B cell (primary cell): ENCODE measurements around the gene POU2F3. TPM values are rescaled to one million over a fixed set of nuclear protein-coding genes. Genes with fewer than 3 reads are reported as not detected.

Source experiments
- ATAC-seq: fragments of 200-7000 bp; cut with Tn5 transposase; one replicate; pipeline ENCODE4 v1.10.0; 2021; ENCODE audit warnings: low read depth, mild to moderate bottlenecking, moderate number of reproducible peaks, moderate library complexity
- CTCF ChIA-PET: fragments of 350-600 bp; sonication (Branson Sonifier 250); formaldehyde crosslinking; loops from one replicate; lab custom pipeline; 2021; ENCODE audit warnings: antibody characterized with exemption, inconsistent platforms; lab: Charles Lee
- POLR2A ChIA-PET: fragments of 350-600 bp; sonication (Branson Sonifier 250); formaldehyde crosslinking; loops from one replicate; lab custom pipeline; 2021; ENCODE audit warnings: antibody characterized with exemption; lab: Charles Lee
- DNase-seq: peaks from one replicate; pipeline ENCODE4 v3.0.0; 2013
- H2AFZ ChIP-seq: 2 replicates; pipeline ENCODE4 v1.6.1; 2012; ENCODE audit warnings: mild to moderate bottlenecking, low read depth, low read length; ENCODE audit not compliant: insufficient read depth, poor library complexity, severe bottlenecking
- H3K27ac ChIP-seq, 2 donors: 1 replicate in 1 of 2; 2 replicates in 1 of 2; pipeline ENCODE4 v1.5.1; 2012 to 2013; ENCODE audit warnings: low read length in 2 of 2, mild to moderate bottlenecking in 2 of 2, moderate library complexity in 1 of 2
- H3K27me3 ChIP-seq, 4 experiments: fragments of 200-600 bp in 1 of 4; sonication (generic) in 1 of 4; replicated peaks in 1 of 4; 1 replicate in 2 of 4; 2 replicates in 2 of 4; pipeline versions ENCODE4 v1.6.1 to v1.7.0; 2013 to 2016; ENCODE audit warnings: low read length in 3 of 4, mild to moderate bottlenecking in 2 of 4, mixed read lengths in 1 of 4, moderate library complexity in 1 of 4; ENCODE audit not compliant: insufficient read depth in 4 of 4, control insufficient read depth in 3 of 4; ENCODE audit errors: control extremely low read depth in 1 of 4
- H3K36me3 ChIP-seq, 2 experiments: replicated peaks in 1 of 2; 1 replicate in 1 of 2; 2 replicates in 1 of 2; pipeline versions ENCODE4 v1.6.1 to v1.7.1; 2013; ENCODE audit warnings: low read length in 1 of 2; ENCODE audit not compliant: insufficient read depth in 2 of 2, control insufficient read depth in 1 of 2; ENCODE audit errors: control extremely low read depth in 1 of 2, extremely low read depth in 1 of 2
- H3K4me1 ChIP-seq, 2 donors: fragments of 200-600 bp in 1 of 2; sonication (generic) in 1 of 2; 1 replicate in 1 of 2; 2 replicates in 1 of 2; pipeline versions ENCODE4 v1.5.1 to v1.6.1; 2013 to 2017; ENCODE audit warnings: low read length in 2 of 2; ENCODE audit not compliant: control insufficient read depth in 2 of 2, insufficient read depth in 2 of 2
- H3K4me2 ChIP-seq: replicated peaks from 2 replicates; pipeline ENCODE3; 2012; ENCODE audit warnings: mild to moderate bottlenecking, low read depth, low read length; ENCODE audit not compliant: poor library complexity, severe bottlenecking
- H3K4me3 ChIP-seq, 5 experiments: fragments of 200-600 bp in 1 of 5; sonication (generic) in 1 of 5; 1 replicate in 3 of 5; 2 replicates in 2 of 5; pipeline versions ENCODE4 v1.5.1 to v1.7.0; 2011 to 2016; ENCODE audit warnings: low read length in 4 of 5, mild to moderate bottlenecking in 4 of 5, low read depth in 2 of 5, control low read depth in 1 of 5, moderate library complexity in 1 of 5; ENCODE audit not compliant: insufficient read depth in 1 of 5; ENCODE audit errors: control extremely low read depth in 1 of 5, extremely low read depth in 1 of 5
- H3K79me2 ChIP-seq: fragments of 200-600 bp; sonication (generic); one replicate; pipeline ENCODE4 v1.6.0; 2016; ENCODE audit warnings: low read length; ENCODE audit not compliant: control insufficient read depth, insufficient read depth
- H3K9ac ChIP-seq: fragments of 200-600 bp; sonication (generic); 2 replicates; pipeline ENCODE4 v1.6.1; 2017; ENCODE audit warnings: mild to moderate bottlenecking, low read length, moderate library complexity
- H3K9me3 ChIP-seq, 3 donors: one replicate each; pipeline versions ENCODE4 v1.6.1 to v1.7.1; 2013; ENCODE audit warnings: low read length in 2 of 3; ENCODE audit not compliant: control insufficient read depth in 2 of 3, insufficient read depth in 1 of 3; ENCODE audit errors: control extremely low read depth in 1 of 3
- H4K20me1 ChIP-seq: 2 replicates; pipeline ENCODE4 v1.6.0; 2012; ENCODE audit warnings: mild to moderate bottlenecking, low read length; ENCODE audit not compliant: insufficient read depth, control insufficient read depth, poor library complexity, severe bottlenecking
- H3K27ac Mint-ChIP-seq: one replicate; pipeline ENCODE4 v1.8.0; 2021; ENCODE audit warnings: mixed read lengths
- H3K27me3 Mint-ChIP-seq: one replicate; pipeline ENCODE4 v1.8.0; 2021; ENCODE audit warnings: mixed read lengths
- H3K4me1 Mint-ChIP-seq: one replicate; pipeline ENCODE4 v1.8.0; 2021; ENCODE audit warnings: mixed read lengths
- H3K4me3 Mint-ChIP-seq: one replicate; pipeline ENCODE4 v1.8.0; 2021; ENCODE audit warnings: mixed read lengths
- H3K9me3 Mint-ChIP-seq: one replicate; pipeline ENCODE4 v1.8.0; 2022; ENCODE audit warnings: mixed read lengths; ENCODE audit not compliant: insufficient read depth
- EZH2 ChIP-seq: IDR thresholded peaks from 2 replicates; pipeline ENCODE4 v1.6.1; 2012; ENCODE audit warnings: borderline replicate concordance, low read depth, mild to moderate bottlenecking, moderate library complexity, low read length; ENCODE audit not compliant: insufficient read depth, poor library complexity, severe bottlenecking
- WGBS: methylation state at CpG from one replicate; pipeline ENCODE4 v1.1.5; 2013; ENCODE audit warnings: missing lambda C conversion rate; ENCODE audit not compliant: insufficient coverage; 5-methylcytosine and 5-hydroxymethylcytosine counted together
- intact Hi-C: fragments of 100-400 bp; cut with micrococcal nuclease; formaldehyde crosslinking; loops from one replicate; pipeline ENCODE4 v1.10.0; 2022
- polyA plus RNA-seq: library from polyadenylated mRNA; depleted of rRNA; stranded (reverse); fragments of >200 nt; gene quantifications from 2 replicates; pipeline ENCODE4 v1.2.3, GENCODE V29; 2012
- total RNA-seq, 2 donors: library from RNA; stranded (reverse); fragments of 120-200 nt in 1 of 2; gene quantifications; 1 replicate in 1 of 2; 2 replicates in 1 of 2; pipeline versions ENCODE4 v1.2.3 to v1.2.4, GENCODE V29; 2013 to 2022
- TF ChIP-seq, protein P1 (sequence below): fragments of 200-600 bp; IDR thresholded peaks from one replicate; pipeline ENCODE4 v1.8.0; 2022; ENCODE audit warnings: antibody characterized with exemption, mild to moderate bottlenecking

Gene POU2F3
- total and polyA plus RNA-seq, 2 donors (not counting 1 experiment from before 2014, with no cell fraction given) = not detected

DNA sequence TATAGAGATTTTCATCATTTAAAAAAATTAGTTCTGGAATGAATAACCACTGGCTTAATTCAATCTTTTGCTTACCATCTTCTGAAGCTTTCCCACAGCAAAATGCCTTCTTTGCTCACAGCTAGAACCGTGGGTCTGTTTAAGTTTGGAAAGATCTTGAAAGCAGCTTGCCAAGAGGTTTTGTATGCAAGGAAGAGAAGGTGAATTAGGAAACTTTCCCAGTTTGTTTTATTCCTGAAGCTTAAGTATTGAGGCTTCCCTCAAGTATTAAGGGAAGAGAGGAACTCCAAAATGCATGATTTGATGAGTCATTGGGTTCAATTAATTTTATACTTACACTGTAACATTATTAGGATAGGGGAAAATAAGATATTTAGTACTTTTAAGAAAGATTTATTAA lies 94.4 kb downstream of the POU2F3 start:
- Histone ChIP-seq H3K79me2 (peaks cover 5% of the 10 kb centered on the region), H3K4me3 (no peak overlapping the region), H3K9me3 (peaks cover 0 to 2% (median 0%) of the 10 kb centered on the region in 3 donors), H4K20me1 (peaks cover 21% of the 10 kb centered on the region), H3K27me3 (peaks cover 0 to 35% (median 29%) of the 10 kb centered on the region in 4 experiments), H3K27ac (no peak overlapping the region), H3K9ac (no peak overlapping the region), H2AFZ (no peak overlapping the region), H3K4me2 (no peak overlapping the region), H3K4me1 (peaks cover 22 to 27% of the 10 kb centered on the region in 2 donors), H3K36me3 (no peaks in the 10 kb centered on the region)
- no CpG with 5 or more reads among the region's 1 CpG for WGBS
- POLR2A ChIA-PET = no interaction called here
- Mint-ChIP-seq H3K4me1 (peaks cover 27% of the 10 kb centered on the region), H3K4me3 (no peak overlapping the region), H3K27ac (no peak overlapping the region), H3K9me3 (no peaks in the 10 kb centered on the region), H3K27me3 (peaks cover 45% of the 10 kb centered on the region)
- ATAC-seq (no peak), DNase-seq (no peak)
- intact Hi-C loops = loop anchor here (10.0 kb wide), 2 partner anchors 90 to 960 kb away; partner anchors contain the start of gene SC5D
- CTCF ChIA-PET = interaction anchor here (0.7 to 3.2 kb wide), 11 partner anchors 11 to 860 kb away, joined by 3 to 50 read pairs (median 4); no protein-coding TSS in a partner anchor
- TF ChIP-seq, protein P1, sequence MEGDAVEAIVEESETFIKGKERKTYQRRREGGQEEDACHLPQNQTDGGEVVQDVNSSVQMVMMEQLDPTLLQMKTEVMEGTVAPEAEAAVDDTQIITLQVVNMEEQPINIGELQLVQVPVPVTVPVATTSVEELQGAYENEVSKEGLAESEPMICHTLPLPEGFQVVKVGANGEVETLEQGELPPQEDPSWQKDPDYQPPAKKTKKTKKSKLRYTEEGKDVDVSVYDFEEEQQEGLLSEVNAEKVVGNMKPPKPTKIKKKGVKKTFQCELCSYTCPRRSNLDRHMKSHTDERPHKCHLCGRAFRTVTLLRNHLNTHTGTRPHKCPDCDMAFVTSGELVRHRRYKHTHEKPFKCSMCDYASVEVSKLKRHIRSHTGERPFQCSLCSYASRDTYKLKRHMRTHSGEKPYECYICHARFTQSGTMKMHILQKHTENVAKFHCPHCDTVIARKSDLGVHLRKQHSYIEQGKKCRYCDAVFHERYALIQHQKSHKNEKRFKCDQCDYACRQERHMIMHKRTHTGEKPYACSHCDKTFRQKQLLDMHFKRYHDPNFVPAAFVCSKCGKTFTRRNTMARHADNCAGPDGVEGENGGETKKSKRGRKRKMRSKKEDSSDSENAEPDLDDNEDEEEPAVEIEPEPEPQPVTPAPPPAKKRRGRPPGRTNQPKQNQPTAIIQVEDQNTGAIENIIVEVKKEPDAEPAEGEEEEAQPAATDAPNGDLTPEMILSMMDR = no peak
- no peak for TF ChIP-seq EZH2

DNA sequence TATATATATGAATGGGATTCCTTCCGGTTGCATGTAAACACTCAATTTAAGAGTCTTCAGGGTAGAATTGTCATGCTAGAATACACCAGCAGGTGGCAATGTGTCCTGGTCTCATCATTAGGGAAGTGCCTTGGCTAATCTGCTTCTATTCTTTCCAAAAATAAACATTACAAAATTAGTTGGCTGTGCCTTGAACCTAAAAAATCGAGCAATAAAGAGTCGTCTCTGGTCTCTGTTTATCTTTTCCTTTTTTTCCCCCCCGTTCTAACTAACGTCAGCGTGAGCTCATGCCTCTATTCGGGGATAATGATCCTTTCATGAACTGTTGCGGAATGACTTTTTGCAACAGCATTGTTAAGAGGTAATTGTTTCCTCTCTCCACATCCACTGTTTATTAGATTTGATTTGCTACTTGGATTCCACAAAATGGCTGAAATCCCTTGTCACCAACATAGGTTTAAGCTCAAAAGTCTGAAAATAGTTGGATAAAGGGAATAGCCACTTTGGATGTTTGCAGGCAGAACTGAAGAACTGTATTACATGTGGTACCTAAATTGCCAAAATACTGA lies 95.0 kb downstream of the POU2F3 start:
- H3K4me3 ChIP-seq = peak overlapping the region in 4 of 5 experiments; percentile 67 to 77 (median 76)
- H3K27ac ChIP-seq = no peak overlapping the region

More for the DNA sequence above, 95.0 kb downstream of the POU2F3 start:
- ATAC-seq (peak; percentile 35), DNase-seq (peak; percentile 84)
- Mint-ChIP-seq H3K9me3 (no peaks in the 10 kb centered on the region), H3K27ac (peak overlapping the region; percentile 28), H3K4me3 (peak overlapping the region; percentile 82), H3K4me1 (peaks cover 33% of the 10 kb centered on the region), H3K27me3 (peaks cover 48% of the 10 kb centered on the region)
- Histone ChIP-seq H3K4me2 (peak overlapping the region; percentile 97), H3K79me2 (peaks cover 12% of the 10 kb centered on the region), H4K20me1 (peaks cover 26% of the 10 kb centered on the region), H2AFZ (peak overlapping the region; percentile 82), H3K4me1 (peaks cover 22 to 33% of the 10 kb centered on the region in 2 donors), H3K27me3 (peaks cover 0 to 39% (median 33%) of the 10 kb centered on the region in 4 experiments), H3K9ac (peak overlapping the region; percentile 77), H3K36me3 (no peaks in the 10 kb centered on the region), H3K9me3 (peaks cover 0 to 2% (median 0%) of the 10 kb centered on the region in 3 donors)
- POLR2A ChIA-PET = no interaction called here
- CTCF ChIA-PET = interaction anchor here (0.8 to 3.2 kb wide), 15 partner anchors 12 to 859 kb away, joined by 3 to 50 read pairs (median 3); partner anchors contain the start of genes GRIK4 and NECTIN1
- intact Hi-C loops = loop anchor here (5.0 to 10.0 kb wide), 4 partner anchors 90 to 960 kb away; partner anchors contain the start of genes GRIK4, NECTIN1 and SC5D
- WGBS = 0% methylated on average over 2 of the region's 8 CpGs
- no peak for TF ChIP-seq EZH2
- TF ChIP-seq, protein P1 = peak; percentile 78
